Measurements from ENCODE around the gene TNNT2.

- TF ChIP-seq, protein P1, sequence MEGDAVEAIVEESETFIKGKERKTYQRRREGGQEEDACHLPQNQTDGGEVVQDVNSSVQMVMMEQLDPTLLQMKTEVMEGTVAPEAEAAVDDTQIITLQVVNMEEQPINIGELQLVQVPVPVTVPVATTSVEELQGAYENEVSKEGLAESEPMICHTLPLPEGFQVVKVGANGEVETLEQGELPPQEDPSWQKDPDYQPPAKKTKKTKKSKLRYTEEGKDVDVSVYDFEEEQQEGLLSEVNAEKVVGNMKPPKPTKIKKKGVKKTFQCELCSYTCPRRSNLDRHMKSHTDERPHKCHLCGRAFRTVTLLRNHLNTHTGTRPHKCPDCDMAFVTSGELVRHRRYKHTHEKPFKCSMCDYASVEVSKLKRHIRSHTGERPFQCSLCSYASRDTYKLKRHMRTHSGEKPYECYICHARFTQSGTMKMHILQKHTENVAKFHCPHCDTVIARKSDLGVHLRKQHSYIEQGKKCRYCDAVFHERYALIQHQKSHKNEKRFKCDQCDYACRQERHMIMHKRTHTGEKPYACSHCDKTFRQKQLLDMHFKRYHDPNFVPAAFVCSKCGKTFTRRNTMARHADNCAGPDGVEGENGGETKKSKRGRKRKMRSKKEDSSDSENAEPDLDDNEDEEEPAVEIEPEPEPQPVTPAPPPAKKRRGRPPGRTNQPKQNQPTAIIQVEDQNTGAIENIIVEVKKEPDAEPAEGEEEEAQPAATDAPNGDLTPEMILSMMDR (conservative IDR thresholded peaks at IDR 0.05) = no peak
- no peak for TF ChIP-seq EZH2 (IDR thresholded peaks at IDR 0.05; ENCODE audit: low read depth)
Measured at GRCh38 chr1:201423655-201424054, 46.2 kb upstream of the TNNT2 start.

Data from PC-9 (cell line).